CD14-positive monocyte (primary cell): ENCODE measurements around the gene ILF2. TPM values are rescaled to one million over a fixed set of nuclear protein-coding genes. Genes with fewer than 3 reads are reported as not detected.

Experiments used
- DNase-seq, 3 donors: peaks; one replicate each; pipeline ENCODE4 v3.0.0-alpha.2; 2011 to 2022
- H2AFZ ChIP-seq: 2 replicates; pipeline ENCODE4 v1.6.0; 2012; ENCODE audit warnings: mild to moderate bottlenecking, low read depth, low read length, inconsistent platforms; ENCODE audit not compliant: insufficient read depth, poor library complexity, severe bottlenecking
- H3K27ac ChIP-seq, 2 donors: 1 replicate in 1 of 2; 2 replicates in 1 of 2; pipeline ENCODE4 v1.5.1; 2012 to 2013; ENCODE audit warnings: low read length in 2 of 2, control low read depth in 1 of 2, inconsistent platforms in 1 of 2, low read depth in 1 of 2, mild to moderate bottlenecking in 1 of 2
- H3K27me3 ChIP-seq, 2 donors: one replicate each; pipeline versions ENCODE4 v1.6.0 to v1.6.1; 2011 to 2013; ENCODE audit warnings: low read length in 2 of 2; ENCODE audit not compliant: control insufficient read depth in 2 of 2, insufficient read depth in 2 of 2
- H3K36me3 ChIP-seq, 2 donors: replicated peaks in 1 of 2; 1 replicate in 1 of 2; 2 replicates in 1 of 2; pipeline versions ENCODE4 v1.5.1 to v1.6.1; 2012 to 2013; ENCODE audit warnings: low read length in 2 of 2, control low read depth in 1 of 2, inconsistent platforms in 1 of 2, mild to moderate bottlenecking in 1 of 2; ENCODE audit not compliant: insufficient read depth in 2 of 2, control insufficient read depth in 1 of 2
- H3K4me1 ChIP-seq, 2 donors: 1 replicate in 1 of 2; 2 replicates in 1 of 2; pipeline versions ENCODE4 v1.5.1 to v1.6.1; 2012 to 2013; ENCODE audit warnings: low read length in 2 of 2, control low read depth in 1 of 2, inconsistent platforms in 1 of 2, mild to moderate bottlenecking in 1 of 2, moderate library complexity in 1 of 2; ENCODE audit not compliant: insufficient read depth in 2 of 2, control insufficient read depth in 1 of 2
- H3K4me2 ChIP-seq: replicated peaks from 2 replicates; pipeline ENCODE3; 2012; ENCODE audit warnings: low read length, moderate library complexity, mild to moderate bottlenecking; ENCODE audit not compliant: poor library complexity, severe bottlenecking; ENCODE audit errors: extremely low read depth
- H3K4me3 ChIP-seq, 3 experiments: fragments of 200-600 bp in 1 of 3; sonication (generic) in 1 of 3; replicated peaks in 1 of 3; 1 replicate in 2 of 3; 2 replicates in 1 of 3; pipeline ENCODE4 v1.5.1; 2011 to 2013; ENCODE audit warnings: low read length in 3 of 3, mild to moderate bottlenecking in 3 of 3, control low read depth in 2 of 3, low read depth in 2 of 3, inconsistent platforms in 1 of 3, moderate library complexity in 1 of 3
- H3K79me2 ChIP-seq: 2 replicates; pipeline ENCODE4 v1.6.0; 2012; ENCODE audit warnings: mild to moderate bottlenecking, control low read depth, inconsistent platforms, low read length, moderate library complexity; ENCODE audit not compliant: insufficient read depth
- H3K9ac ChIP-seq: 2 replicates; pipeline ENCODE4 v1.6.0; 2017; ENCODE audit warnings: low read length, mild to moderate bottlenecking; ENCODE audit not compliant: insufficient read depth, poor library complexity, severe bottlenecking
- H3K9me3 ChIP-seq, 2 donors: replicated peaks in 1 of 2; 1 replicate in 1 of 2; 2 replicates in 1 of 2; pipeline versions ENCODE4 v1.5.1 to v1.6.1; 2012 to 2013; ENCODE audit warnings: low read length in 2 of 2, control low read depth in 1 of 2; ENCODE audit not compliant: control insufficient read depth in 1 of 2, insufficient read depth in 1 of 2
- H4K20me1 ChIP-seq: 2 replicates; pipeline ENCODE4 v1.6.0; 2012; ENCODE audit warnings: mild to moderate bottlenecking, low read length, control low read depth, moderate library complexity; ENCODE audit not compliant: insufficient read depth
- H3K27ac Mint-ChIP-seq, 7 donors: one replicate each; pipeline ENCODE4 v1.8.0; 2020; ENCODE audit warnings: mild to moderate bottlenecking in 7 of 7, mixed read lengths in 7 of 7, moderate library complexity in 6 of 7, inconsistent platforms in 2 of 7
- H3K27me3 Mint-ChIP-seq, 3 donors: one replicate each; pipeline ENCODE4 v1.8.0; 2021 to 2022; ENCODE audit warnings: low read depth in 3 of 3, mild to moderate bottlenecking in 3 of 3, mixed read lengths in 3 of 3, moderate library complexity in 3 of 3, inconsistent platforms in 1 of 3
- H3K36me3 Mint-ChIP-seq, 2 donors: one replicate each; pipeline ENCODE4 v1.8.0; 2020; ENCODE audit warnings: mixed read lengths in 2 of 2, inconsistent platforms in 1 of 2, mild to moderate bottlenecking in 1 of 2
- H3K4me1 Mint-ChIP-seq: one replicate; pipeline ENCODE4 v1.8.0; 2020; ENCODE audit warnings: mild to moderate bottlenecking, mixed read lengths
- H3K4me3 Mint-ChIP-seq, 2 donors: one replicate each; pipeline ENCODE4 v1.8.0; 2020; ENCODE audit warnings: mild to moderate bottlenecking in 2 of 2, mixed read lengths in 2 of 2, moderate library complexity in 1 of 2
- H3K9me3 Mint-ChIP-seq, 7 donors: one replicate each; pipeline ENCODE4 v1.8.0; 2020 to 2022; ENCODE audit warnings: mixed read lengths in 7 of 7, mild to moderate bottlenecking in 6 of 7, moderate library complexity in 6 of 7, inconsistent platforms in 2 of 7
- WGBS: methylation state at CpG from one replicate; pipeline ENCODE4 v1.1.5; 2013; ENCODE audit warnings: missing lambda C conversion rate; ENCODE audit not compliant: insufficient coverage; 5-methylcytosine and 5-hydroxymethylcytosine counted together
- intact Hi-C, 2 donors: fragments of 100-400 bp; cut with micrococcal nuclease; formaldehyde crosslinking; loops; one replicate each; pipeline versions ENCODE4 v1.15.0 to v1.15.1; 2023
- polyA plus RNA-seq, 3 donors: library from polyadenylated mRNA; depleted of rRNA in 1 of 3; unstranded in 2 of 3; stranded (reverse) in 1 of 3; fragments of 300-500 nt in 2 of 3; fragments of >200 nt in 1 of 3; fragmentation: Illumina TruSeq in 2 of 3; gene quantifications; 1 replicate in 2 of 3; 2 replicates in 1 of 3; pipeline ENCODE4 v1.2.3, GENCODE V29; 2012 to 2021
- TF ChIP-seq, protein P1 (sequence below): fragments of 200-600 bp; IDR thresholded peaks from one replicate; pipeline ENCODE4 v1.8.0; 2022; ENCODE audit warnings: antibody characterized with exemption, mild to moderate bottlenecking

The ILF2 gene
- polyA plus RNA-seq, 3 donors, result 103 to 118 (median 115) TPM

DNA sequence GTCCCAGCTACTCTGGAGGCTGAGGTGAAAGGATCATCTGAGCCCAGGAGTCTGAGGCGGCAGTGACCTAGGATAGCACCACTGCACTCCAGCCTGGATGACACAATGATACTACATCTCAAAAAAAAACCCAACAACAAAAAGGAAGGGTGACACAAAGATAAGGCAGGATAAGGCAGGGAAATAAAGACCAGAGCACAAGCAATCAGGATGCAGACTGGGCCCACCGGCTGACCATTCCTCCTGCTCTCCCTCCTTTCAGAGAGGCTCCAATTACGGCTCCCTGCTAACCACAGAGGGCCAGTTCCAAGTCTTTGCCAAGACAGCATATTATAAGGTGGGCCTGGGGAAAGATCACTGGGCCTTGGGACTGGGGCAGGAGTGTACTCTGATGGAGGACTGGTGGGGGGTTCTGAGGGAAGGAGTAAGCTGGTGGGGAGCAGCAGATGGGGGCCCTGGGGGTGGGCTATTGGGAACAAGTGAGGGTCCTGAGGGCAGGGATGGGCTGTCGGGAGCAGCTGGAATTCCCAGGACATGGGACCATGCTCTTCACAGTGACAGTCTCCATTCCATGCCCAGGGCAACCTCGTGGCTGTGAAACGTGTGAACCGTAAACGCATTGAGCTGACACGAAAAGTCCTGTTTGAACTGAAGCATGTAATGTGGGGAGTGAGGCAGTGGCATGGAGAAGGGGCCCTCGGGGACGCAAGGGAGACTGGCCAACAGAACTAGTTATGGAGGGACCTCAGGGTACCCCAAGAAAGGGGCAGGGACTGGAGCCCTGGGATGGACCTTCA is 14.9 kb upstream of the ILF2 start:
- H3K4me2 ChIP-seq, result no peak overlapping the region
- TF ChIP-seq, protein P1, sequence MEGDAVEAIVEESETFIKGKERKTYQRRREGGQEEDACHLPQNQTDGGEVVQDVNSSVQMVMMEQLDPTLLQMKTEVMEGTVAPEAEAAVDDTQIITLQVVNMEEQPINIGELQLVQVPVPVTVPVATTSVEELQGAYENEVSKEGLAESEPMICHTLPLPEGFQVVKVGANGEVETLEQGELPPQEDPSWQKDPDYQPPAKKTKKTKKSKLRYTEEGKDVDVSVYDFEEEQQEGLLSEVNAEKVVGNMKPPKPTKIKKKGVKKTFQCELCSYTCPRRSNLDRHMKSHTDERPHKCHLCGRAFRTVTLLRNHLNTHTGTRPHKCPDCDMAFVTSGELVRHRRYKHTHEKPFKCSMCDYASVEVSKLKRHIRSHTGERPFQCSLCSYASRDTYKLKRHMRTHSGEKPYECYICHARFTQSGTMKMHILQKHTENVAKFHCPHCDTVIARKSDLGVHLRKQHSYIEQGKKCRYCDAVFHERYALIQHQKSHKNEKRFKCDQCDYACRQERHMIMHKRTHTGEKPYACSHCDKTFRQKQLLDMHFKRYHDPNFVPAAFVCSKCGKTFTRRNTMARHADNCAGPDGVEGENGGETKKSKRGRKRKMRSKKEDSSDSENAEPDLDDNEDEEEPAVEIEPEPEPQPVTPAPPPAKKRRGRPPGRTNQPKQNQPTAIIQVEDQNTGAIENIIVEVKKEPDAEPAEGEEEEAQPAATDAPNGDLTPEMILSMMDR, result no peak
- whole genome bisulfite sequencing, result 86% methylated on average over 8 of the region's 11 CpGs
- no peak overlapping the region for H2AFZ ChIP-seq
- H3K4me1 ChIP-seq, result no peaks in the 10 kb centered on the region
- H3K9me3 ChIP-seq, result no peaks in the 10 kb centered on the region
- peaks cover 11% of the 10 kb centered on the region for H3K4me1 Mint-ChIP-seq
- H3K4me3 Mint-ChIP-seq, result no peak overlapping the region
- no peak overlapping the region for H3K27ac Mint-ChIP-seq
- H3K27me3 Mint-ChIP-seq, result peaks cover 15 to 24% (median 17%) of the 10 kb centered on the region in 3 donors
- H4K20me1 ChIP-seq, result no peaks in the 10 kb centered on the region
- no peak for DNase-seq
- H3K9me3 Mint-ChIP-seq, result peaks cover 0 to 3% (median 0%) of the 10 kb centered on the region in 7 donors
- no peaks in the 10 kb centered on the region for H3K79me2 ChIP-seq
- peaks cover 0 to under 1% of the 10 kb centered on the region in 2 donors for H3K36me3 Mint-ChIP-seq
- peaks cover 2 to 18% of the 10 kb centered on the region in 2 donors for H3K27me3 ChIP-seq
- intact Hi-C loops, result no loop called here
- no peaks in the 10 kb centered on the region for H3K36me3 ChIP-seq
- no peak overlapping the region for H3K9ac ChIP-seq
- H3K4me3 ChIP-seq, result no peak overlapping the region
- no peak overlapping the region for H3K27ac ChIP-seq

GRCh38 chr1:153684892-153685291 is 14.1 kb upstream of the ILF2 start:
- intact Hi-C loops, result no loop called here
- Histone ChIP-seq H3K4me3 (no peak overlapping the region), H3K27ac (no peak overlapping the region), H3K9me3 (no peaks in the 10 kb centered on the region), H3K79me2 (no peaks in the 10 kb centered on the region), H3K36me3 (no peaks in the 10 kb centered on the region), H3K27me3 (peaks cover 9 to 27% of the 10 kb centered on the region in 2 donors), H3K4me2 (no peak overlapping the region), H3K9ac (no peak overlapping the region), H3K4me1 (peaks cover under 1 to 1% of the 10 kb centered on the region in 2 donors), H2AFZ (no peak overlapping the region), H4K20me1 (no peaks in the 10 kb centered on the region)
- Mint-ChIP-seq H3K4me1 (peaks cover 15% of the 10 kb centered on the region), H3K27me3 (peaks cover 22 to 31% (median 26%) of the 10 kb centered on the region in 3 donors), H3K27ac (no peak overlapping the region), H3K36me3 (peaks cover 1 to 4% of the 10 kb centered on the region in 2 donors), H3K9me3 (peaks cover 0 to 6% (median under 1%) of the 10 kb centered on the region in 7 donors), H3K4me3 (no peak overlapping the region)
- TF ChIP-seq, protein P1, result no peak
- no peak for DNase-seq
- WGBS, result 92% methylated on average over 8 of the region's 12 CpGs
